Measurements from ENCODE around the gene EPB41L4B.
A peak's percentile ranks its signal among the peaks of the same experiment; 100 is the strongest.

Gene EPB41L4B

GRCh38 chr9:109320331-109320741 is 523 bp downstream of the EPB41L4B start:
- peak; percentile 47 for DNase-seq (ENCODE audit: low spot score)

DNA sequence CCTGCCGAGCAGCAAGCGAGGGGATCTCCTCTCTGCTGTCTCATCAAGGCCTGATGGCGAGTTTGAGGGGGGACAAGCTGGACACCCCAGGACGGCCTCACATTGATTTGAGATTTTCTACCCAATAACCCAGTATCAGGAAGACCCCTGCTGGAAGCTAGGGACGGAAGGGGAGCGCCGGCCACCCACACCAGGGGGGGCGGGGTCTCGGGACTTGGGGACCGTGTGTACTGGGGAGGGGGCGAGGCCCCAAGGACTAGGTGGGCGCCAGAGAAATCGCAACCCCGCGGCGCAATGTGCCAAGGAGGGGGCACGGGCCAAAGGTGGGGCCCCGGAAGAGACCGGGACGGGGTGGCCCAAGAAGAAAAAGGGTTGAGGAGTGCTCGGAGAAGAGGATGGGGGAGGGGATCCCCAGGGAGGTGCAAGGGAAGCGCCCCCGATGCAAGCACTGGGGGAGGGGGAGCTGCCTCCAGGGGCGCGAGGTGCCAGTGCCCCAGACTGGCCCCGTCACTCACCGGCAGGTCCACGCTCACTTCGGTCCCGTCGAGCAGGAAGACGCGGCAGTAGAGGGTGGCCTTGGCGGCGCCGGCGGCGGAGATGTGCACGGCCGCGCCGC is 1.1 kb downstream of the EPB41L4B start:
- peak; percentile 55 for DNase-seq (ENCODE audit: low spot score)

DNA sequence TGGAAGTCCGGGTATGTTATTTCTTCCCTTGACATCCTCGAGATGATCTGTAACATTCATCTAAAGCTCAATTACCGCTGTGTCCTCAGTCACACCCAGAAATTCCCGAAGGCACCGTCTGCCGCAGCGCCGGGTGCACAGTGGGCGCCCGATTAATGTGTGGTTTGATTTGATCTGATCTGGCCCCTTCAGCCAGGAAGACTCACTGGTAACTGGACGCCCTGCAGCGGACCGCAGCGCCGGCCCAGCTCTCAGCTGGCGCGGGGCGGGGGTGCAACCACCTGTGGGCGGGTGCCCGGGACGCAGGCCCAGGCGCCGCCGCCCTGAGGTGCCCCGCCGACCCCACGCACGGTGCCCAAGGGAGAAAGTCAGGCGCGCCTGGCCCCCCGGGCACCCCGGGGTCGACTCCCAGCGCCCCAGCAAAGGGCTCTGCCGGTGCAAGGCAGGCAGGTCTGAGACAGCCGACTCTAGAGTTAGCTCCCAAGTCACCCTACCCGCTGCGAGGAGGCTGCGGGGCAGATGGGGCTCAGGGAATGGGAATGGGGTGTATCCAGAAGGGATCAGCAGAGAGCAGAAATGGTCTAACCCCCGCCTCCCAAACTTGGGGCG is 1.7 kb downstream of the EPB41L4B start:
- peak; percentile 61 for DNase-seq (ENCODE audit: low spot score)

- DNase-seq (ENCODE audit: low spot score), result no peak
Observed at GRCh38 chr9:109317979-109318741, 2.7 kb downstream of the EPB41L4B start.

DNA sequence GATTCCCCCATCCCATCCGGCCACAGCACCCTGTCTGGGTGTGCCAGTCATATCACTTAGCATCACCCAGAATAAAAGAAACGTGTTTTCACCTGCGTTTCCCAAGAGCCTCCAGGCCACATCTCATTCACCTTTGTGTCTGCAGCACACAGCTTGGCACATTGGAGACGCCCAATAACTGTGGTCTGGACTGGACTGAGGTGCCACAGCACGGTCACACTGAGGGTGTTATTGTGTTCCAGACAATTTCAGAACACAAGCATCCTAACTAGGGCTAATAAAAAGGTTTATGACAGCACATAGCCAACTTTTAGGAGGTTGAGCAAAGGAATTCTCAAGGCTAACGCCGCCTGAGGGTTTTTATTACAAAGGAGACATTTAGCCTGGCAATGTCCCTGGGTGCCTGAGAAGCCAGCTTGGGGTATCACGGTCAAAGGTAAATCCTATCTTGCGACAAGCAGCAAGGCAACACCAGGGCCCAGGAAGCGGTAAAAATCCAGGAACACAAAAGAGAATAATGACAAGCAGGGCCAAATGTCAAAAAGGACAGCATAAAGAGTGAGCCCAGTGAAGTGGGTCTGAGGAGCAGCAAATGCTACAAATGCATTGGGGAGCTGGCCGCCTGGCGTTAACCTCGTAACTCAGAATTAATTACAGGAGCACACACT is 3.4 kb downstream of the EPB41L4B start:
- DNase-seq (ENCODE audit: low spot score), result no peak

DNA sequence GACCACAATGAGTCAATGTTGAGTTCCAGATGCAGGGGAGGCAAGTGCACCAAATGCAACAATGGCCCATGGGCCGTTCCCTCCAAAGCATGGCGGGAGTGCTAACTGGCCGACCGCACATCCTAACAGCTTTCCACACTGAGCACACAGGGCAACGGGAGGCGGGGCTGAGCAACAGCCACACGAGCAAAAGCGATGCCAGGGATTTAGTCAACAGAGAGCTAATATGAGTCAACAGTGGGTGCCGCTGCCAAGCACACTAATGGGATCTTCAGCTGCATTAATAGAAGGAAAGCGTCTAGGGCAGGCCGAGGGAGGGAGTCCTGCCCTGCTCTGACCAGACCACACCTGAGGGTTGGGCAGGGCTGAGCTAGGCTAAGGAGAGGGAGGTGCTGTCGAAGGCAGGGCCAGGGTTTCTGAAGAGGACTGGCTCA is 4.6 kb downstream of the EPB41L4B start:
- DNase-seq (ENCODE audit: low spot score), result peak; percentile 55

GRCh38 chr9:109315480-109316206 is 5.2 kb downstream of the EPB41L4B start:
- no peak for DNase-seq (ENCODE audit: low spot score)

GRCh38 chr9:109314011-109314531 is 6.8 kb downstream of the EPB41L4B start:
- no peak for DNase-seq (ENCODE audit: low spot score)

- no peak for DNase-seq (ENCODE audit: low spot score)
Observed at GRCh38 chr9:109313351-109313750, 7.5 kb downstream of the EPB41L4B start.

GRCh38 chr9:109312783-109313182 is 8.1 kb downstream of the EPB41L4B start:
- DNase-seq (ENCODE audit: low spot score), result no peak

DNA sequence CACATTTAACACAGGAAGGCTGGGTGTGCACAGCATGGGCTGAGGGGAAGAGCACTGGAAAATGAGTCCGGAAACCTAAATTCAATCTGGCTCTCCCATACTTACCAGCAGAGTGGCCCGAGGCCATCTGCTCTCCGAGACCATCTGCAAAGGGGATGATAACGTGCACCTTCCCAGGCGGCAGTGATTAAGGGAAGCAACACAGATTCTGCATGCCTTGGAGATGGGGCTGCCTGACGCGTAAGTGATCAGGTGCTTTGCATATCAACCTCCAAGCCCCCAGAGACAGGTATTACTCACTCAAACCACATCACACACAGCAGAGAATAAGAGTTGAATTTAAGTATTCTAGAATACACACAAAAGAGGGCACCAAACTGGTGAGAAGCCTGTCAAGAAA is 9.1 kb downstream of the EPB41L4B start:
- DNase-seq (ENCODE audit: low spot score), result no peak

DNA sequence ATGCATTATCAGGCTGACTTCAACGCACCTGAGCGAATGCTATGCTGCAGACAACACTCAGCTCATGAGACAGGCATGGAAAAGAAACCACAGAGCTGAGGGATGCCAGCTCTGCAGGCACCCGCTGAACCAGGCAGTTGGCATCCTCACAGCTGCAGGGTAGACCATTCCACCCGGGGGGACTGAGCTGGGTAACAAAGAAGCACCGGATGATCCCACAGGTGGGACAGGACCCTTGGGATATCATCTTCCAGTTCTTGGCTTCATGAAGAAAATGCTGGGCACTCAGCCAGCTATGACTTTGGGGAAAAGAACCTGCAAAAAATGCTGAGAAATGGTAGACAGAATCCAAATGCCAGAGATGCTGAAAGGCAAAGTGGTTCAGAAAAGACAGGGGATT is 9.6 kb downstream of the EPB41L4B start:
- DNase-seq (ENCODE audit: low spot score), result no peak

DNA sequence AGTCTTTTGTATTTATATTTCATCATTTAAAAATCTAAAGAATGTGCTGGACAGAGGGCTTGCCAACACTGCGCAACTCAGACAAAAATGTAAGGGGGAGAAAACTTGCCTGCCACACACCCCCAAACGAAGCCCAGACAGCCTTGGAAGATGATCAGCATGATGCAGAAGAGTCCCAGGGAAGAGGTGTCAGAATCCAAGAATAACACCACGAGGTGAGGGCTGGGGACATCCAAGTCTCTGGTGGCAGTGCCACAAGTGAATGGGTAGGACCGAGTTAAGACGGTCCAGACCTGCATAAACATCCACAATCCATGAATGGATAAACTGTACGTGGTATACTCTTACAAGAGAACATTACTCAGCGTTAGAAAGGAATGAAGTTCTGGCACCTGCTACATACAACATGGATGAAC is 10.4 kb downstream of the EPB41L4B start:
- DNase-seq (ENCODE audit: low spot score), result no peak

GRCh38 chr9:109309282-109309681 is 11.6 kb downstream of the EPB41L4B start:
- no peak for DNase-seq (ENCODE audit: low spot score)

DNA sequence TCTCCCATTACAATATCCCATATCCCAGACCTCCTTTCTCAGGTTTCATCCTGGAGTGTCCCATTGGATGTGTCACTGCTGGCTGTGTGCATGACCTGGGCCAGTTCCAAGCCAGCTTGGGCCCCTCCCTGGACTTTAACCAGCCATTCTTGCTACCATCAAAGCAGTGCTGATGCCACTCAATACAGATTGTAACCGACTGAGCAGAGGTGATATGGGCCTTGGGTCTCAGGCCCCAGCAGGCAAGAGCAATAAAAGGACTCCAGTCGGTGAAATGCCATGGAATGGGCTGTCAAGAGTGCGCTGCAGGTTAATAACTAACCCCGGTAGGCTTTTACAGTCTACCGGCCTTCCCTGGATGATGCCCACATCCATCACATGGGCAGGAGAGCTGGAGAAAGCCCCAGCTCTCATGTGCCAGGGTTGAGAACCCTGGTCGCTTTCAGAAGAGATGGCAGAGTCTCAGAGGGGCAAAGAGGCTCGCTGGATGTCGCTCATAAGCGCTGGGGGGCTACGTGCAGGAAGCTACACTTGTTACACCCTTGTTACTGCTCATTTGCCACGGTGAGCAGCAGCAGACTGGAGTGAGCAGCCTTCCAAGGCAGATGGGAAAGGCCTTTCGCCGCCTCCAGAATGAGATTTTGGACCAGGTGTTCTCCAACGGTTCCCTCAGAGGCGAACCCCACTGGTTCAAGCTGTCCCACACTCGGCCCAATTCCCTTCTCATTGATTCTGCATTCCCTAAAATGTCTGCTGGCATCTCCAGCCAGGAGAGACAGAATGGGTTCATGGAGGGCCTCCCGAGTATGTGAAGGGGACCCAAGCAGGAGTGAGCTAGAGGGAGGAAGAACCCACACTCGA is 13.2 kb downstream of the EPB41L4B start:
- no peak for DNase-seq (ENCODE audit: low spot score)

DNA sequence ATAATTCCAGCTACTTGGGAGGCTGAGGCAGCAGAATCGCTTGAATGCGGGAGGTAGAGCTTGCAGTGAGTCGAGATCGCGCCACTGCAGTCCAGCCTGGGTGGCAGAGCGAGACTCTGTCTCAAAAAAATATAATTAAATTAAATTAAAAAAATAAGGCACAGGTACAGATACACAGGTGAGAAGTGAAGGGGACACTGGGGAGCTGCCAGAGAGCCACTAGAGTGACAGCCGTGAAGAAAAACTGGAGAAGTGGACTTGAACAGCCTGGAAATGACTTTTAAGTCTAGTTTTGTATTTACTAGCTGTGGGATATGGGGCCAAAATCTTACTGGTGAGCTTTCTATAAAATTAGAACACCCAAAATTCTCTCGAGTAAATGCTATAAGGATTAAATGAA is 15.1 kb downstream of the EPB41L4B start:
- no peak for DNase-seq (ENCODE audit: low spot score)

DNA sequence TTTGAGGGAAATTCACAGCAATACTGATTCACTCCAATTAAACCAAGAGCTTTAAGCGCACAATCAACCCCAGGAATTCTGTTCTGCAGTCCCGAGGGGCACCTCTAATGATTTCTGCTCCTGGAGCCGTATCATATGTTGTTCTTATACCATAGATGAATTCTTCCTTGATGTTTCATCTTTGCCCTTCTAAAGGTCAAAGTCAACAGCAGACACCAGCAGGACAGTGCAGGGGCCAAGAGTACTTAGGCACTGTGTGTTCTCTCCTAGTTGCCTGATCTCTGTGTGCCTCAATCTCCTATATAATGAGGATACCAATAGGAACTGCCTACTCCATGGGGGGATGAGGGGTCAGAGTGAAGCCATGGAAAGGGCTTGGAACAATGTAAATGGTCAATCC is 16.5 kb downstream of the EPB41L4B start:
- DNase-seq (ENCODE audit: low spot score), result no peak

DNA sequence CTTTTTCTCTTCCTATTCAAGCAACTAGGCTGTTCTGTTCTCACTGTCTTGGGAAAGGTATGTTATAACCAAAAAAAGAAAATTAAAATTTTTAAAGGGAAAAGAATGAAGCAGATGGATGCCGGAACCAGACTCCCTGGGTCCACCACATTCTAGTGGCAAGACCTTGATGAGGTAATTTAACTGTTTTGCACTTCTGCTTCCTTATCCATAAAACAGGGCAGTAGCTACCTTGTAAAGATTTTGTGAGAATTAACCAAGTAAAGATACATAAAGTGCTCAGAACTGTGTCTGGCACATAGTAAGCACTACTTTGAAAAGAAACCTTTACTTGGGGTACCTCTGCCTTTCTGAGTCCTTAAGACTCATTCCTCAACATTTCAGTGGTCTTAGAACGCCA is 17.0 kb downstream of the EPB41L4B start:
- no peak for DNase-seq (ENCODE audit: low spot score)

DNA sequence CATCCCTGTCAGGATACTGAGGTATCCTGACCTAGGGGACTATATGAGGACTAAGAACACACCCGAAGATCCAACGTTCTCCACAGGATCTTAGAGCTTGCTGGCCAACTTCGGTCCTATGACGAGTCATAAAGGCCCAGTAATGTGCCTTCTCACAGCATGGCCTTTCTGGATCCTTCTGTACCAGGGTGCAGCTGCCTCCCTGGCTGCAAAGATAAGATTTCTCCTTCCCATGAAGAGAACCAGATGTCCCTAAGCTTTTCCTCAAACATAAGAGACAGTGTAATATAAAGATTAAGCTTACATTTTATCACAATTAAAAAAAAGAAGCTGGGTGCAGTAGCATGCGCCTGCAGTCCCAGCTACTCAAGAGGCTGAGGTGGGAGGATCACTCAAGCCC is 18.3 kb downstream of the EPB41L4B start:
- no peak for DNase-seq (ENCODE audit: low spot score)

- no peak for DNase-seq (ENCODE audit: low spot score)
Observed at GRCh38 chr9:109301012-109301411, 19.8 kb downstream of the EPB41L4B start.

DNA sequence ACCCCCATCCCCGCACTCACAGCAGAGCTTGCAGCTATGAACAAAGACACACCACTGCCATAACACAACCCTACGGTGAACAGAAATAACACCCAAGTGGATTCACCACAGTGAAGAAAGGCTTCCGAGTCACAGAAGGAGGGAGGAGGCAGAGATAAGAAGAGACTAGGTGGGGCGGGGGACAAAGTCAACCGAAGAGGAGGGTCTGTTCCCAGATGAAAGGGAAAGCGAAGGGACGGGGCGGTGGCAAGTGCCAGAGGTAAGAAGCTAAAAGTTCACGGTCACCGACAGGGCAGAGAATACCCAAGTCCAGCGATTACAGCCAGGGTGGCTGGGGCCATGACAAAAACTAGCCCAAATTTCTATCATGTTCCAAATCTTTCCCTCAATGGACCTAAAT is 21.0 kb downstream of the EPB41L4B start:
- no peak for DNase-seq (ENCODE audit: low spot score)
